T1000 (cell line): ENCODE measurements around the gene SGPL1.

ENCODE experiments used
- DNase-seq: peaks from one replicate; lab custom pipeline; 2025; ENCODE audit warnings: mixed read lengths; lab: John Stamatoyannopoulos, UW

The SGPL1 gene

GRCh38 chr10:70921285-70921684, 105.5 kb downstream of the SGPL1 start:
- no peak for DNase-seq

- DNase-seq = no peak
Measured at GRCh38 chr10:70923696-70924095, 107.9 kb downstream of the SGPL1 start.

- DNase-seq = no peak
Measured at GRCh38 chr10:70925377-70926225, 109.9 kb downstream of the SGPL1 start.

- no peak for DNase-seq
Measured at GRCh38 chr10:70926226-70927000, 110.7 kb downstream of the SGPL1 start.

- DNase-seq = no peak
Measured at GRCh38 chr10:70927189-70927943, 111.6 kb downstream of the SGPL1 start.

GRCh38 chr10:70928140-70928539, 112.4 kb downstream of the SGPL1 start:
- no peak for DNase-seq

- DNase-seq = no peak
Measured at GRCh38 chr10:70930263-70931000, 114.7 kb downstream of the SGPL1 start.
